Lower leg skin (tissue), 3 donors: Measurements from ENCODE around the gene MON1A.

Source experiments
- POLR2A ChIP-seq, 2 donors: fragments of 450-650 bp; IDR thresholded peaks; one replicate each; pipeline ENCODE4 v1.6.1; 2016 to 2017; ENCODE audit warnings: antibody characterized with exemption in 2 of 2, mild to moderate bottlenecking in 1 of 2, moderate library complexity in 1 of 2
- TF ChIP-seq, protein P1 (sequence below), 3 donors: fragments of 450-650 bp; IDR thresholded peaks; one replicate each; pipeline ENCODE4 v1.5.1; 2016; ENCODE audit warnings: antibody characterized with exemption in 3 of 3, mild to moderate bottlenecking in 3 of 3, moderate library complexity in 2 of 3

GRCh38 chr3:49927798-49928197, 1.8 kb downstream of the MON1A start:
- TF ChIP-seq POLR2A (IDR thresholded peaks at IDR 0.05) = no peak
- TF ChIP-seq, protein P1, sequence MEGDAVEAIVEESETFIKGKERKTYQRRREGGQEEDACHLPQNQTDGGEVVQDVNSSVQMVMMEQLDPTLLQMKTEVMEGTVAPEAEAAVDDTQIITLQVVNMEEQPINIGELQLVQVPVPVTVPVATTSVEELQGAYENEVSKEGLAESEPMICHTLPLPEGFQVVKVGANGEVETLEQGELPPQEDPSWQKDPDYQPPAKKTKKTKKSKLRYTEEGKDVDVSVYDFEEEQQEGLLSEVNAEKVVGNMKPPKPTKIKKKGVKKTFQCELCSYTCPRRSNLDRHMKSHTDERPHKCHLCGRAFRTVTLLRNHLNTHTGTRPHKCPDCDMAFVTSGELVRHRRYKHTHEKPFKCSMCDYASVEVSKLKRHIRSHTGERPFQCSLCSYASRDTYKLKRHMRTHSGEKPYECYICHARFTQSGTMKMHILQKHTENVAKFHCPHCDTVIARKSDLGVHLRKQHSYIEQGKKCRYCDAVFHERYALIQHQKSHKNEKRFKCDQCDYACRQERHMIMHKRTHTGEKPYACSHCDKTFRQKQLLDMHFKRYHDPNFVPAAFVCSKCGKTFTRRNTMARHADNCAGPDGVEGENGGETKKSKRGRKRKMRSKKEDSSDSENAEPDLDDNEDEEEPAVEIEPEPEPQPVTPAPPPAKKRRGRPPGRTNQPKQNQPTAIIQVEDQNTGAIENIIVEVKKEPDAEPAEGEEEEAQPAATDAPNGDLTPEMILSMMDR (IDR thresholded peaks at IDR 0.05) = no peak
